ENCODE measurements around the gene GOLGA5. TPM values are rescaled to one million over a fixed set of nuclear protein-coding genes. Genes with fewer than 3 reads are reported as not detected.

The GOLGA5 gene
- total and polyA plus RNA-seq, 2 of the 13 experiments (the other 11 are each of a cell fraction or from before 2014, with no cell fraction given), result 31.0 to 40.0 TPM

- peak; percentile 22 for TF ChIP-seq ASH2L (IDR thresholded peaks at IDR 0.05; ENCODE audit: insufficient read length, low read depth, low read length)
- TF ChIP-seq ZNF230 (CRISPR knock-in tag; IDR thresholded peaks at IDR 0.05), result no peak
- TF ChIP-seq ZNF335 (CRISPR knock-in tag; IDR thresholded peaks at IDR 0.05), result no peak
- TF ChIP-seq, protein P1, sequence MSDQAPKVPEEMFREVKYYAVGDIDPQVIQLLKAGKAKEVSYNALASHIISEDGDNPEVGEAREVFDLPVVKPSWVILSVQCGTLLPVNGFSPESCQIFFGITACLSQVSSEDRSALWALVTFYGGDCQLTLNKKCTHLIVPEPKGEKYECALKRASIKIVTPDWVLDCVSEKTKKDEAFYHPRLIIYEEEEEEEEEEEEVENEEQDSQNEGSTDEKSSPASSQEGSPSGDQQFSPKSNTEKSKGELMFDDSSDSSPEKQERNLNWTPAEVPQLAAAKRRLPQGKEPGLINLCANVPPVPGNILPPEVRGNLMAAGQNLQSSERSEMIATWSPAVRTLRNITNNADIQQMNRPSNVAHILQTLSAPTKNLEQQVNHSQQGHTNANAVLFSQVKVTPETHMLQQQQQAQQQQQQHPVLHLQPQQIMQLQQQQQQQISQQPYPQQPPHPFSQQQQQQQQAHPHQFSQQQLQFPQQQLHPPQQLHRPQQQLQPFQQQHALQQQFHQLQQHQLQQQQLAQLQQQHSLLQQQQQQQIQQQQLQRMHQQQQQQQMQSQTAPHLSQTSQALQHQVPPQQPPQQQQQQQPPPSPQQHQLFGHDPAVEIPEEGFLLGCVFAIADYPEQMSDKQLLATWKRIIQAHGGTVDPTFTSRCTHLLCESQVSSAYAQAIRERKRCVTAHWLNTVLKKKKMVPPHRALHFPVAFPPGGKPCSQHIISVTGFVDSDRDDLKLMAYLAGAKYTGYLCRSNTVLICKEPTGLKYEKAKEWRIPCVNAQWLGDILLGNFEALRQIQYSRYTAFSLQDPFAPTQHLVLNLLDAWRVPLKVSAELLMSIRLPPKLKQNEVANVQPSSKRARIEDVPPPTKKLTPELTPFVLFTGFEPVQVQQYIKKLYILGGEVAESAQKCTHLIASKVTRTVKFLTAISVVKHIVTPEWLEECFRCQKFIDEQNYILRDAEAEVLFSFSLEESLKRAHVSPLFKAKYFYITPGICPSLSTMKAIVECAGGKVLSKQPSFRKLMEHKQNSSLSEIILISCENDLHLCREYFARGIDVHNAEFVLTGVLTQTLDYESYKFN (CRISPR knock-in tag; conservative IDR thresholded peaks at IDR 0.05), result peak; percentile 66
- no peak for TF ChIP-seq PHF8 (CRISPR knock-in tag; IDR thresholded peaks at IDR 0.05)
- no peak for TF ChIP-seq TAF15 (IDR thresholded peaks at IDR 0.05; ENCODE audit: low read depth, low read length, poor library complexity, severe bottlenecking)
- no peak for TF ChIP-seq MBD4 (IDR thresholded peaks at IDR 0.05; ENCODE audit: borderline replicate concordance, low read length)
- TF ChIP-seq AKAP8 (CRISPR knock-in tag; IDR thresholded peaks at IDR 0.05), result no peak
- TF ChIP-seq MTA1 (CRISPR knock-in tag; IDR thresholded peaks at IDR 0.05; ENCODE audit: borderline replicate concordance), result no peak
- no peak for TF ChIP-seq MZF1 (CRISPR knock-in tag; IDR thresholded peaks at IDR 0.05; ENCODE audit: borderline replicate concordance)
- 0 out of 2 replicates have a peak, but pooled peaks have one; percentile 30 for TF ChIP-seq TBX2 (CRISPR knock-in tag; IDR thresholded peaks at IDR 0.05; ENCODE audit: borderline replicate concordance)
- no peak for TF ChIP-seq ZNF367 (CRISPR knock-in tag; IDR thresholded peaks at IDR 0.05; ENCODE audit: borderline replicate concordance)
- TF ChIP-seq NFYB (CRISPR knock-in tag; IDR thresholded peaks at IDR 0.05), result no peak
- TF ChIP-seq ZNF556 (CRISPR knock-in tag; IDR thresholded peaks at IDR 0.05; ENCODE audit: borderline replicate concordance), result 0 out of 2 replicates have a peak, but pooled peaks have one; percentile 56
- TF ChIP-seq RELA (CRISPR knock-in tag; IDR thresholded peaks at IDR 0.05), result no peak
- no peak for TF ChIP-seq EHMT2 (IDR thresholded peaks at IDR 0.05; ENCODE audit: borderline replicate concordance, low read depth, low read length)
- no peak for TF ChIP-seq CHD4 (IDR thresholded peaks at IDR 0.05; ENCODE audit: borderline replicate concordance, low read length)
- TF ChIP-seq MAFG (CRISPR knock-in tag; IDR thresholded peaks at IDR 0.05), result no peak
- no peak for TF ChIP-seq ZNF879 (CRISPR knock-in tag; IDR thresholded peaks at IDR 0.05)
- peak; percentile 83 for TF ChIP-seq HNF4A (CRISPR knock-in tag; IDR thresholded peaks at IDR 0.05)
- TF ChIP-seq, protein P2, sequence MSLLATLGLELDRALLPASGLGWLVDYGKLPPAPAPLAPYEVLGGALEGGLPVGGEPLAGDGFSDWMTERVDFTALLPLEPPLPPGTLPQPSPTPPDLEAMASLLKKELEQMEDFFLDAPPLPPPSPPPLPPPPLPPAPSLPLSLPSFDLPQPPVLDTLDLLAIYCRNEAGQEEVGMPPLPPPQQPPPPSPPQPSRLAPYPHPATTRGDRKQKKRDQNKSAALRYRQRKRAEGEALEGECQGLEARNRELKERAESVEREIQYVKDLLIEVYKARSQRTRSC (CRISPR knock-in tag; IDR thresholded peaks at IDR 0.05; ENCODE audit: low read depth), result 0 out of 2 replicates have a peak, but pooled peaks have one; percentile 41
- TF ChIP-seq ZNF292 (CRISPR knock-in tag; IDR thresholded peaks at IDR 0.05; ENCODE audit: borderline replicate concordance, low read depth), result 0 out of 2 replicates have a peak, but pooled peaks have one; percentile 30
- TF ChIP-seq ELF3 (CRISPR knock-in tag; IDR thresholded peaks at IDR 0.05), result peak; percentile 27; the same call in 1 of the 2 replicates
- TF ChIP-seq ZNF772 (CRISPR knock-in tag; IDR thresholded peaks at IDR 0.05), result 0 out of 2 replicates have a peak, but pooled peaks have one; percentile 19
- TF ChIP-seq HINFP (CRISPR knock-in tag; IDR thresholded peaks at IDR 0.05; ENCODE audit: low read depth), result no peak
These were observed 68.0 kb downstream of the GOLGA5 start (continued) for GRCh38 chr14:92861856-92862745.

All from HepG2 (cell line).